Natural killer cell (primary cell): ENCODE measurements around the gene LCA5L. TPM values are rescaled to one million over a fixed set of nuclear protein-coding genes. Genes with fewer than 3 reads are reported as not detected.
"Not testable (repeated sequence)": the region's sequence is repeated elsewhere in the genome, so short reads cannot be mapped to it uniquely, and the experiment has no call there.

Experiments used
- ATAC-seq, 3 donors: fragments of 150-1000 bp in 2 of 3; fragments of 200-7000 bp in 1 of 3; cut with Tn5 transposase; 1 replicate in 1 of 3; 2 replicates in 2 of 3; pipeline ENCODE4 v1.10.0; 2021; ENCODE audit warnings: mild to moderate bottlenecking in 2 of 3, moderate library complexity in 2 of 3
- DNase-seq, 2 donors: peaks; one replicate each; pipeline versions ENCODE4 v3.0.0 to v3.0.0-alpha.2; 2013 to 2021; ENCODE audit warnings: mixed read lengths in 1 of 2
- H3K27ac ChIP-seq: one replicate; pipeline ENCODE4 v1.5.1; 2013; ENCODE audit warnings: mild to moderate bottlenecking, low read length
- H3K27me3 ChIP-seq: one replicate; pipeline ENCODE4 v1.6.1; 2013; ENCODE audit warnings: low read length; ENCODE audit not compliant: control insufficient read depth, insufficient read depth
- H3K36me3 ChIP-seq: one replicate; pipeline ENCODE4 v1.6.1; 2013; ENCODE audit warnings: low read length; ENCODE audit not compliant: control insufficient read depth, insufficient read depth
- H3K4me1 ChIP-seq: one replicate; pipeline ENCODE4 v1.6.1; 2013; ENCODE audit warnings: low read length; ENCODE audit not compliant: control insufficient read depth, insufficient read depth
- H3K4me3 ChIP-seq: one replicate; pipeline ENCODE4 v1.5.1; 2013; ENCODE audit warnings: low read length
- H3K9me3 ChIP-seq: one replicate; pipeline ENCODE4 v1.6.1; 2013; ENCODE audit warnings: low read length; ENCODE audit not compliant: control insufficient read depth, insufficient read depth
- H3K27ac Mint-ChIP-seq, 2 donors: one replicate each; pipeline ENCODE4 v1.8.0; 2022; ENCODE audit warnings: mild to moderate bottlenecking in 2 of 2, mixed read lengths in 2 of 2, moderate library complexity in 1 of 2
- H3K27me3 Mint-ChIP-seq, 2 donors: one replicate each; pipeline ENCODE4 v1.8.0; 2022; ENCODE audit warnings: low read depth in 2 of 2, mixed read lengths in 2 of 2
- H3K36me3 Mint-ChIP-seq: one replicate; pipeline ENCODE4 v1.8.0; 2022; ENCODE audit warnings: mixed read lengths
- H3K4me1 Mint-ChIP-seq, 2 donors: one replicate each; pipeline ENCODE4 v1.8.0; 2022; ENCODE audit warnings: mixed read lengths in 2 of 2
- H3K4me3 Mint-ChIP-seq: one replicate; pipeline ENCODE4 v1.8.0; 2022; ENCODE audit warnings: mild to moderate bottlenecking, moderate library complexity, mixed read lengths
- H3K9me3 Mint-ChIP-seq, 2 donors: one replicate each; pipeline ENCODE4 v1.8.0; 2022; ENCODE audit warnings: mixed read lengths in 2 of 2
- CTCF ChIP-seq: fragments of 200-600 bp; IDR thresholded peaks from one replicate; pipeline ENCODE4 v1.8.0; 2022; ENCODE audit warnings: antibody characterized with exemption
- WGBS: methylation state at CpG from one replicate; pipeline ENCODE4 v1.1.7; 2013; ENCODE audit warnings: missing lambda C conversion rate; ENCODE audit not compliant: insufficient coverage; 5-methylcytosine and 5-hydroxymethylcytosine counted together
- intact Hi-C: fragments of 100-400 bp; cut with micrococcal nuclease; formaldehyde crosslinking; loops from one replicate; pipeline ENCODE4 v1.14.2; 2022
- total RNA-seq, 4 donors: library from RNA; stranded (reverse); fragments of 120-200 nt in 1 of 4; gene quantifications; one replicate each; pipeline versions ENCODE4 v1.2.3 to v1.2.4, GENCODE V29; 2013 to 2022

The LCA5L gene
- total RNA-seq, 3 donors from 2014 or later (not counting 1 experiment from before 2014, with no cell fraction given) = 0.14 to 0.84 TPM; not detected in 1

GRCh38 chr21:39384674-39385298 lies 60.8 kb downstream of the LCA5L start:
- no peaks in the 10 kb centered on the region for H3K36me3 Mint-ChIP-seq
- TF ChIP-seq CTCF = no peak
- peaks cover 28 to 31% of the 10 kb centered on the region in 2 donors for H3K4me1 Mint-ChIP-seq
- peak overlapping the region; percentile 67 for H3K4me3 Mint-ChIP-seq
- no peak overlapping the region for H3K4me3 ChIP-seq
- DNase-seq (no peak), ATAC-seq (no peak)
- H3K27me3 Mint-ChIP-seq = no peaks in the 10 kb centered on the region
- no peak overlapping the region for H3K27ac ChIP-seq
- H3K27me3 ChIP-seq = no peaks in the 10 kb centered on the region
- no peaks in the 10 kb centered on the region for H3K9me3 Mint-ChIP-seq
- no peaks in the 10 kb centered on the region for H3K9me3 ChIP-seq
- peaks cover 39% of the 10 kb centered on the region for H3K4me1 ChIP-seq
- intact Hi-C loops = loop anchor here (5.0 kb wide), 1 partner anchor 652 kb away; no protein-coding TSS in a partner anchor
- WGBS = 87% methylated on average over 13 of the region's 13 CpGs
- peak overlapping the region; percentile 34 to 65 for H3K27ac Mint-ChIP-seq
- H3K36me3 ChIP-seq = no peaks in the 10 kb centered on the region

GRCh38 chr21:39382096-39382495 lies 63.5 kb downstream of the LCA5L start:
- H3K27me3 ChIP-seq, DNase-seq, H3K4me3 ChIP-seq, H3K27me3 Mint-ChIP-seq, H3K9me3 Mint-ChIP-seq, H3K27ac ChIP-seq, H3K36me3 Mint-ChIP-seq, intact Hi-C loops, ATAC-seq, H3K9me3 ChIP-seq, H3K36me3 ChIP-seq: not testable (repeated sequence)
- Mint-ChIP-seq H3K4me3 (peak overlapping the region; percentile 62), H3K27ac (peak overlapping the region in 1 of 2 donors; percentile 5), H3K4me1 (peaks cover 12 to 13% of the 10 kb centered on the region in 2 donors)
- peaks cover 34% of the 10 kb centered on the region for H3K4me1 ChIP-seq
- WGBS = 98% methylated on average over 7 of the region's 7 CpGs

- Histone ChIP-seq H3K27me3 (no peaks in the 10 kb centered on the region), H3K27ac (peak overlapping the region; percentile 74), H3K4me3 (peak overlapping the region; percentile 92), H3K9me3 (no peaks in the 10 kb centered on the region), H3K36me3 (no peaks in the 10 kb centered on the region), H3K4me1 (peaks cover 26% of the 10 kb centered on the region)
- intact Hi-C loops = no loop called here
- Mint-ChIP-seq H3K9me3 (no peaks in the 10 kb centered on the region), H3K36me3 (no peaks in the 10 kb centered on the region), H3K27me3 (peaks cover 0 to 7% of the 10 kb centered on the region in 2 donors), H3K4me1 (peaks cover 12 to 13% of the 10 kb centered on the region in 2 donors), H3K27ac (peak overlapping the region; percentile 84 to 91), H3K4me3 (peak overlapping the region; percentile 93)
- TF ChIP-seq CTCF = no peak
- WGBS = 52% methylated on average over 8 of the region's 12 CpGs
- ATAC-seq = no peak
- no peak for DNase-seq
Observed at GRCh38 chr21:39381009-39381408, 64.6 kb downstream of the LCA5L start.

GRCh38 chr21:39379986-39380891 lies 65.3 kb downstream of the LCA5L start:
- under 1% methylated on average over 65 of the region's 65 CpGs for WGBS
- peak overlapping the region; percentile 93 for H3K4me3 Mint-ChIP-seq
- H3K9me3 Mint-ChIP-seq = no peaks in the 10 kb centered on the region
- peaks cover 12 to 13% of the 10 kb centered on the region in 2 donors for H3K4me1 Mint-ChIP-seq
- Histone ChIP-seq H3K27me3 (no peaks in the 10 kb centered on the region), H3K4me3 (peak overlapping the region; percentile 92), H3K27ac (peak overlapping the region; percentile 74), H3K36me3 (no peaks in the 10 kb centered on the region), H3K4me1 (peaks cover 20% of the 10 kb centered on the region), H3K9me3 (no peaks in the 10 kb centered on the region)
- peak; percentile 96 to 98 (median 98) for ATAC-seq
- H3K27ac Mint-ChIP-seq = peak overlapping the region; percentile 84 to 91
- intact Hi-C loops = loop anchor here (1.0 kb wide), 1 partner anchor 31 kb away; the partner anchor contains the start of gene HMGN1
- TF ChIP-seq CTCF = no peak
- no peaks in the 10 kb centered on the region for H3K36me3 Mint-ChIP-seq
- peak; percentile 80 to 95 for DNase-seq
- peaks cover 2 to 8% of the 10 kb centered on the region in 2 donors for H3K27me3 Mint-ChIP-seq
